OCI-LY7 (cell line): ENCODE data around the gene CCDC178. TPM values are rescaled to one million over a fixed set of nuclear protein-coding genes. Genes with fewer than 3 reads are reported as not detected.

ENCODE experiments used
- BruUV-seq: library from RNA; stranded (reverse); fragments of 400-500 nt; replicated peaks from 2 replicates; lab custom pipeline; 2021; lab: Mats Ljungman, UMichigan
- CTCF ChIA-PET: fragments of 300-600 bp; sonication (Branson Sonifier 250); formaldehyde crosslinking; loops from one replicate; lab custom pipeline; 2022; ENCODE audit warnings: antibody characterized with exemption; ENCODE audit not compliant: unreplicated experiment; lab: Charles Lee
- POLR2A ChIA-PET: fragments of 300-600 bp; sonication (Branson Sonifier 250); formaldehyde crosslinking; loops from one replicate; lab custom pipeline; 2022; ENCODE audit warnings: antibody characterized with exemption; lab: Charles Lee
- DNase-seq: peaks from one replicate; pipeline ENCODE4 v3.0.0-alpha.2; 2015; ENCODE audit warnings: low spot score
- H2AFZ ChIP-seq: fragments of 200-600 bp; sonication (generic), shearing (Covaris generic); 2 replicates; pipeline ENCODE4 v1.6.1; 2014; ENCODE audit warnings: mild to moderate bottlenecking, antibody characterized with exemption, low read length, moderate library complexity
- H3K27ac ChIP-seq: fragments of 200-600 bp; sonication (generic); 2 replicates; pipeline ENCODE4 v1.5.1; 2014; ENCODE audit warnings: mixed run types, low read depth, mild to moderate bottlenecking, moderate library complexity, low read length, inconsistent platforms; ENCODE audit not compliant: poor library complexity, severe bottlenecking
- H3K36me3 ChIP-seq: fragments of 200-600 bp; sonication (generic); 2 replicates; pipeline ENCODE4 v1.6.1; 2014; ENCODE audit warnings: mild to moderate bottlenecking, antibody characterized with exemption, low read length, moderate library complexity, mixed read lengths; ENCODE audit not compliant: insufficient read depth
- H3K4me1 ChIP-seq: fragments of 200-600 bp; sonication (generic); 2 replicates; pipeline ENCODE4 v1.5.1; 2014; ENCODE audit warnings: mild to moderate bottlenecking, low read length; ENCODE audit not compliant: insufficient read depth, poor library complexity, severe bottlenecking
- H3K4me2 ChIP-seq: fragments of 200-600 bp; sonication (generic); 2 replicates; pipeline ENCODE4 v1.6.1; 2014; ENCODE audit warnings: mild to moderate bottlenecking, low read length
- H3K4me3 ChIP-seq: fragments of 200-600 bp; sonication (generic); 2 replicates; pipeline ENCODE4 v1.5.1; 2014; ENCODE audit warnings: mild to moderate bottlenecking, low read depth, low read length; ENCODE audit not compliant: poor library complexity, severe bottlenecking
- H3K79me2 ChIP-seq: fragments of 200-600 bp; sonication (generic); 2 replicates; pipeline ENCODE4 v1.6.1; 2016; ENCODE audit warnings: low read depth, mild to moderate bottlenecking, low read length, moderate library complexity, mixed read lengths; ENCODE audit not compliant: insufficient read depth
- H3K9me2 ChIP-seq: fragments of 200-600 bp; sonication (generic); 2 replicates; pipeline ENCODE4 v1.6.1; 2016; ENCODE audit warnings: mild to moderate bottlenecking, low read length, mixed read lengths; ENCODE audit not compliant: insufficient read depth
- H3K9me3 ChIP-seq: fragments of 200-600 bp; sonication (generic); 2 replicates; pipeline ENCODE4 v1.6.1; 2014; ENCODE audit warnings: mild to moderate bottlenecking, mixed run types, low read length, mixed read lengths
- H4K20me1 ChIP-seq: fragments of 200-600 bp; sonication (generic); 2 replicates; pipeline ENCODE4 v1.6.1; 2014; ENCODE audit warnings: mild to moderate bottlenecking, antibody characterized with exemption, low read length, moderate library complexity, mixed read lengths; ENCODE audit not compliant: insufficient read depth
- CTCF ChIP-seq: fragments of 200-600 bp; sonication (generic); conservative IDR thresholded peaks from 2 replicates; pipeline ENCODE4 v1.5.1; 2014; ENCODE audit warnings: mild to moderate bottlenecking, antibody characterized with exemption, low read length, moderate library complexity, mixed read lengths
- EZH2phosphoT487 ChIP-seq: fragments of 200-600 bp; sonication (generic); IDR thresholded peaks from 2 replicates; pipeline ENCODE4 v1.6.1; 2018; ENCODE audit warnings: low read depth, borderline replicate concordance, mild to moderate bottlenecking, mixed run types, antibody characterized with exemption, low read length, moderate library complexity, mixed read lengths
- intact Hi-C: fragments of 100-400 bp; cut with micrococcal nuclease; formaldehyde crosslinking; loops from one replicate; pipeline ENCODE4 v1.10.0; 2022; ENCODE audit not compliant: unreplicated experiment
- total RNA-seq, 2 experiments: library from RNA; depleted of rRNA in 1 of 2; stranded (reverse); fragments of >200 nt in 1 of 2; shearing (Covaris generic) in 1 of 2; gene quantifications; 2 replicates each; pipeline ENCODE4 v1.2.3, GENCODE V29; 2014 to 2022

The CCDC178 gene
- total RNA-seq, 2 experiments from 2014 or later, result not detected

GRCh38 chr18:32998921-32999320 is 441.6 kb downstream of the CCDC178 start:
- H3K36me3 ChIP-seq, result no peaks in the 10 kb centered on the region
- no peaks in the 10 kb centered on the region for H4K20me1 ChIP-seq
- DNase-seq, result no peak
- no peaks in the 10 kb centered on the region for H3K9me3 ChIP-seq
- H3K4me1 ChIP-seq, result no peaks in the 10 kb centered on the region
- no peak overlapping the region for H3K4me3 ChIP-seq
- H3K27ac ChIP-seq, result no peak overlapping the region
- H3K79me2 ChIP-seq, result no peaks in the 10 kb centered on the region
- CTCF ChIA-PET, result no interaction called here
- no peak overlapping the region for H3K4me2 ChIP-seq
- intact Hi-C loops, result no loop called here
- BruUV-seq, result no TSS peak
- POLR2A ChIA-PET, result no interaction called here
- TF ChIP-seq CTCF (no peak), EZH2phosphoT487 (no peak)
- no peaks in the 10 kb centered on the region for H3K9me2 ChIP-seq
- no peak overlapping the region for H2AFZ ChIP-seq

GRCh38 chr18:32998285-32998684 is 442.2 kb downstream of the CCDC178 start:
- no peak for TF ChIP-seq CTCF
- no peak for TF ChIP-seq EZH2phosphoT487
- Histone ChIP-seq H3K9me2 (no peaks in the 10 kb centered on the region), H3K27ac (no peak overlapping the region), H3K4me1 (no peaks in the 10 kb centered on the region), H3K79me2 (no peaks in the 10 kb centered on the region), H2AFZ (no peak overlapping the region), H3K9me3 (no peaks in the 10 kb centered on the region), H3K36me3 (no peaks in the 10 kb centered on the region), H3K4me2 (no peak overlapping the region), H3K4me3 (no peak overlapping the region), H4K20me1 (no peaks in the 10 kb centered on the region)
- DNase-seq, result no peak
- BruUV-seq, result no TSS peak
- intact Hi-C loops, result no loop called here
- POLR2A ChIA-PET, result no interaction called here
- CTCF ChIA-PET, result no interaction called here

GRCh38 chr18:32983721-32984120 is 456.8 kb downstream of the CCDC178 start:
- intact Hi-C loops, result no loop called here
- ChIA-PET CTCF (no interaction called here), POLR2A (no interaction called here)
- no peak overlapping the region for H3K4me3 ChIP-seq
- H3K79me2 ChIP-seq, result no peaks in the 10 kb centered on the region
- no peak overlapping the region for H3K27ac ChIP-seq
- no peak for DNase-seq
- H3K9me3 ChIP-seq, result no peaks in the 10 kb centered on the region
- no peaks in the 10 kb centered on the region for H3K36me3 ChIP-seq
- H3K9me2 ChIP-seq, result no peaks in the 10 kb centered on the region
- BruUV-seq, result no TSS peak
- no peaks in the 10 kb centered on the region for H3K4me1 ChIP-seq
- TF ChIP-seq CTCF (no peak), EZH2phosphoT487 (no peak)
- H4K20me1 ChIP-seq, result no peaks in the 10 kb centered on the region
- no peak overlapping the region for H2AFZ ChIP-seq
- H3K4me2 ChIP-seq, result no peak overlapping the region
